GM21717 (cell line): ENCODE data around the gene OBSCN.

Experiments
- ATAC-seq: cut with Tn5 transposase; IDR thresholded peaks from one replicate; pipeline ENCODE4 v1.9.1; 2021; ENCODE audit warnings: mild to moderate bottlenecking, moderate library complexity; ENCODE audit not compliant: unreplicated experiment

The OBSCN gene

DNA sequence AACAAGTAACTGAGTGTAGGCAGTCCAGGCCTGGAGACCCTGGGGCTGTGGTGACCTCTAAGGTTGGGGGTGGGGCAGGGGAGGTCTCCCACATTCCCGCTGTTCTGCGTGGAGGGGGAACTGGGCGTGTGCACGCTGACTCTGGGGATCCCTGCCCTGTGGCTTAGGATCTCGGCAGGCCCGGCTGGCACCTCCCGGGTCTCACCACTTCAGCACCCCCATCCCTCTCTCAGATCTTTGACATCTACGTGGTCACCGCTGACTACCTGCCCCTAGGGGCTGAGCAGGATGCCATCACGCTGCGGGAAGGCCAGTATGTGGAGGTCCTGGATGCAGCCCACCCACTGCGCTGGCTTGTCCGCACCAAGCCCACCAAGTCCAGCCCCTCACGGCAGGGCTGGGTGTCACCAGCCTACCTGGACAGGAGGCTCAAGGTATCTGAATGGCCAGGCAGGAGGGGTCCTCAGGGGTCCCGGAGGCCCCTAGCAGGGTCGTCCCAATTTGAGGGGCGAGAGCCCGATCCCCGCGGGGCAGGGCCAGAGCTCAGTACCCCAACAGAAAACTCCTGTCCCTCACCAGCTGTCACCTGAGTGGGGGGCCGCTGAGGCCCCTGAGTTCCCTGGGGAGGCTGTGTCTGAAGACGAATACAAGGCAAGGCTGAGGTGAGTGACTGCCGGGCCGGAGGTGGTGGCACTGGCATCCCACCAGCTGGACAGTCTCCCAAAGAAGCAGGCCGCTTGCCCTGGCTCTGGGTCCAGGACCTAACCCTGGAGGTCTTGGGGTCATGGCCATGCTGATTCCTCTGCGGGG lies 130.1 kb downstream of the OBSCN start:
- ATAC-seq = no peak

DNA sequence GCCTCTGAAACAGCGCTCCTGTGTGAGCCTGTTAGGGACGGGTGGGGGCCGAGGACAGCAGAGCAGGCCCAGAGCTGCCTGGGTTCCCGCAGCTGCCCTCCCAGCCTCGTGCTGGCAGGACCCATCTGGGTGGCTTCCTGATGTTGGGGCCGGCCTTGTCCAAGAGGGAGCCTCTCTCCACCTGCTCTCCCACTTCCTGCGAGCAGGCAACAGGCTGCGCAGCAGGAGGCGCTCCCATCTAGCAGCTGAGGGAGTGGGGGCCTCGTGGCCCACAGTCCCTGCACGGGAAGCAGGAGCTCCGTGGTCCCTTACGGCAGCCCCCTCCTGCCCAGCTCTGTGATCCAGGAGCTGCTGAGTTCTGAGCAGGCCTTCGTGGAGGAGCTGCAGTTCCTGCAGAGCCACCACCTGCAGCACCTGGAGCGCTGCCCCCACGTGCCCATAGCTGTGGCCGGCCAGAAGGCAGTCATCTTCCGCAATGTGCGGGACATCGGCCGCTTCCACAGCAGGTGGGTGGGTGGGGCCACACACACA lies 130.7 kb downstream of the OBSCN start:
- ATAC-seq = no peak

DNA sequence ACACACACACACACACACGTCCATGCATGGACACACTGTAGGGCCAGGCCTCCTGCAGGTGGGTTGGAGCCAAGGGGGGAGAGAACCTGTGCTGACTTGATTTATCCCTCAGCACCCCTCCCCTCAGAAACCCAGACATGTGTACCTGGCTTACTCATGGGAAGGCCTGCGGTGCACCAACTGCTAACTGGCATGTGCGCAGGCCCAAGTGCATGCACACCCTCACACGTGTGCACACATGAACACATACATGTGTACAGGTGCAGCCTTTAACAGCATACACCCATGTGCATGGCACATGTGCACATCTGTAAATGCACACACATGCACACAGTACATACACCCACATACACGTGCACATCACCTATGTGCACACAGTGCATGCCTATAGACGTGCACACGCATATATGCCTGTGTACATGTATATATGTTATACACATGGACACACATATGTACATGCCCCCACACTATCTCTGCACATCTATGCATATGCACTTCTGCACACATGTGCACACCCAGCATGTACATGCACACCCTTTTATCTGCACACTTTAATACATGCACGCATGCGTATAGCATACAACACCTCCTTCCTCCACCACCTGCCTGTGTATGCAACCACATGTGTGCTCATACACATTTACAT lies 131.3 kb downstream of the OBSCN start:
- ATAC-seq = no peak

DNA sequence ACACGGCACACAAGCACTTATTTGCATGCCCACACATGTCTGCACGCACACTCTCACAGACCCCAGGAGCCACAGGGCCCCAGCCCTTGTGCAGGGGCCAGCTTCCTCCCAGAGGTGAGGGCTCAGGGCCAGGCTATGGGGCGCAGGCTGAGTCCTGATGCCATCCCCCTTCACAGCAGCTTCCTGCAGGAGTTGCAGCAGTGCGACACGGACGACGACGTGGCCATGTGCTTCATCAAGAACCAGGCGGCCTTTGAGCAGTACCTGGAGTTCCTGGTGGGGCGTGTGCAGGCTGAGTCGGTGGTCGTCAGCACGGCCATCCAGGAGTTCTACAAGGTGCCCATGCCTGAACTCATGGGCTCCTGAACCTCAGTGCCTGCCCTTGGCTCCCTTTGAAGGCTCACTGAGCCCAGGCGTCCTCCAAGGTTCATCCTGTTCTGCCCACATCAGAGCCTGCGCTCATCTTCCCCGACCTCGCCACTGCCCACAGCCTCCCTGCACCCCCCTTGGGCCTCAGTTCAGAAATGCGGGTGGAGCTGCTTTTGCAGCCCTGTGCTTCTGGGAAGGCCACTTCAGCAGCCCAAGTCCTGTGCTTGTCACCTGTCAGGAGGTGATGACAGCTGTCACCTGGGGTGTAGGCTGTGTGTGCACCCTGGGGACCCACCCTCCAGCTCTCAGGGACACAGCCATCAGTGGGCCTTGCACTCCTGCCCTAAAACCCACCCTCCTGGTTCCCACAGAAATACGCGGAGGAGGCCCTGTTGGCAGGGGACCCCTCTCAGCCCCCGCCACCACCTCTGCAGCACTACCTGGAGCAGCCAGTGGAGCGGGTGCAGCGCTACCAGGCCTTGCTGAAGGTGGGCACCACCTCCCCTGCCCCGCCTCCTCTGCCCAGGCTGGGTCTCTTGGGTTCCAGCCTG lies 132.2 kb downstream of the OBSCN start:
- ATAC-seq = no peak

DNA sequence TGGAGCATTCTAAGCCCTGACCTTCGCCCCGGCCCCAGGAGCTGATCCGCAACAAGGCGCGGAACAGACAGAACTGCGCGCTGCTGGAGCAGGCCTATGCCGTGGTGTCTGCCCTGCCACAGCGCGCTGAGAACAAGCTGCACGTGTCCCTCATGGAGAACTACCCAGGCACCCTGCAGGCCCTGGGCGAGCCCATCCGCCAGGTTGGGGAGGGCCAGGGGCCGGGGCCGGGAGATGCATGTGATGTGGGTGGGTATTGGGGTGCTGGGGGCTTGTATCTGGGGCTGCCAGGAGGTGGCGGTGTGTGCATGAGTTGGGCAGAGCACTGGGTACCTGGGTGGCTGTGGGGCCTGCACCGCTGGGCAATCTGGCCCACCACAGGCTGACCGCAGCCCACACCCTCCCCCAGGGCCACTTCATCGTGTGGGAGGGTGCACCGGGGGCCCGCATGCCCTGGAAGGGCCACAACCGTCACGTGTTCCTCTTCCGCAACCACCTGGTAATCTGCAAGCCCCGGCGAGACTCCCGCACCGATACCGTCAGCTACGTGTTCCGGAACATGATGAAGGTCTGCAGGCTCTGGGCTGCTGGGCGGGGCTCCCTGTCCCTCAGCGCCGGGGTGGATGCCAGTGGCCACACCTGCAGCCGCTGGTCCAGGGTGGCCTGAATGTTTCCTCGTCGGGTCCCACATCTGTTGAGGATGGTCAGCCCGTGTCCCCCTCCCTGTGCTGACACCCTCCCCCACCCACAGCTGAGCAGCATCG lies 133.0 kb downstream of the OBSCN start:
- ATAC-seq = no peak

DNA sequence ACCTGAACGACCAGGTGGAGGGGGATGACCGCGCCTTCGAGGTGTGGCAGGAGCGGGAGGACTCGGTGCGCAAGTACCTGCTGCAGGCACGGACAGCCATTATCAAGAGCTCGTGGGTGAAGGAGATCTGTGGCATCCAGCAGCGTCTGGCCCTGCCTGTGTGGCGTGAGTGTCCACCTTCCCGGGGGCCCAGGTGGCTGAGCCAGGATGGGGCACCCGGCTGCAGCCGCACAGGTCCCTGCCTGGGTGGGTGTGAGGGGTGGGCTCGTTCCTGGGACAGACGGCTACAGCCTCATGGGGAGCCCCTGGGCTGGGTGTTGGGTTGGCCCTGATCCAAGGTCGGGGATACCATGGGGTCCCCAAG lies 133.6 kb downstream of the OBSCN start:
- ATAC-seq = no peak

DNA sequence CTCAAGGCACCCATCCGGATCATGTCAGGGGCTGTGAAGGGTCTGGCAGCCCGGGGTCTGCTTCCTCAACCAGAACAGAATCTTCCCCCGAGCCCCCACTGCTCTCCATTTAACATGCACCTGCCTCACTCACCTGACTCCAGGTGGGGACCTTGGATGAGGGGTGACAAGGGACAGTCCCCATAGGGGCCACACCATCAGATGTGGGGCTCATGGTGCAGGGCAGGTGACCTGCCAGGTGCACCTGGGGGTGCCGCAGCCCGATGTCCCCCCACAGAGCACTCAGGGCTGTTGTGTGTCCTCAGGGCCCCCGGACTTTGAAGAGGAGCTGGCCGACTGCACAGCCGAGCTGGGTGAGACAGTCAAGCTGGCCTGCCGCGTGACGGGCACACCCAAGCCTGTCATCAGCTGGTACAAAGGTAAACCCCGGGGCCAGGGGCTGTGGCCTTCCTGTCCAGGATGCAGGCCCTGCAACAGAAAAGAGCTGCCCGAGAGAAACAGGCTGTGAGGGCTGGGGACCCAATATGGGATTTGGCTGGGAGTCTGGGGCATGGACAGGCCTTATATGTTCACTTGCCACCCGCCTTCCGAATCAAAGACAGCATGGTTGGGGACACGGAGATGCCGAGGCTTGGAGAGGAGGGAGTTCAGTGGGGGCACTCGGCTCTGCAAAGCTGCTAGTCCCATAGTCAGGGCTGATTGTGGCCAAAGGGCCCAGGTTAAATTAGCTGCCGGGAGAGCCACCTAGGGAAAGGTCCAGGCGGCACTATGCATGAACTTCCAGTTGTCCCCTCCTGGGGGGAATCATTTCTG lies 134.2 kb downstream of the OBSCN start:
- no peak for ATAC-seq

DNA sequence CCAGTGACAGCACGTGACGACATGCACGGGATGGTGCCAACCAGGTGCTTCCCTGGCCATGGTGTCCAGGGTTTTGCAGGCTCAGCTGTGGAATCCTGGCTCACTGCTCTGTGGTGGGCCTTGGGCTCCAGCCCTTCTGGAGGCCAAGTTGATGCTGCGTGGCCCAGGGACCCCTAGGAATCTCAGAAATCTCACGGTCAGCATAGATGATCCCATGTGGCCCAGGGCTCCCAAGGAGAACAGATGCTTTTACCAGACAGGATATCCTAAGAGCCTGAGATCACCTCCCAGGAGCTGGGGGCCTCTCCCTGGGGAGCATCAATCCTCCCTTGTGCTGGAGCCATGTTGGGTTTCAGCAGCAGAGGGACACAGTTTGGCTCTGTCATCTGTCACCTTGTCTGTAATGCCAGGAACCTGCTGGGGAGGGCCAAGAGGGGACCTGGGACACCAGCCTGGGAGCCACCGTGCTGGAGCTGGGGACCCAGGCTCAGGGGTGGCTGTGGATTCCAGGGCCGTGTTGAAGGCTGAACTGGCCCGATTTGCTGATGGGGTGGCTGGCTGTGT lies 134.9 kb downstream of the OBSCN start:
- no peak for ATAC-seq

DNA sequence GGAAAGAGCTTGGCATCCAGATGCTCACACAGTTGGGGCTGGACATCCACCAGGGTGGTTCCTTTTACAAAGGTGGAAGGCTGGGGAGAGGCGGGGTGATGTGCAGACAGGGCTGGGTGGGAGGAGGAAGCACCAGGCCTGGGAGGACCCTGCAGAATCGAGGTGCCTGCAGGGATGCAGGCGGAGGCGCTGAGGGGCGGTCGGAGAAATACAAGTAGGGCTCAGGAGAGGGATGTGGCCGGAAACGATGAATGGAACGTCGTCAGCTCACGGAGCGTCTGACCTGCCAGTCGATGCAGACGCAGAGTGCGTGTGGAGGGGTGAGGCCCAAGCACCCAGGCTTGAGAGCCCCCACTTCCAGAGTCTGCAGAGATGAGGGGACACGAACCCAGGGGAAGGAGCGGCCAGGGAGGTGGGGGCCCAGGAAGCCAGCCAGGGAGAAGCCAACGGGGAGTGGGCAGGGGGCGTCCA lies 135.4 kb downstream of the OBSCN start:
- no peak for ATAC-seq

DNA sequence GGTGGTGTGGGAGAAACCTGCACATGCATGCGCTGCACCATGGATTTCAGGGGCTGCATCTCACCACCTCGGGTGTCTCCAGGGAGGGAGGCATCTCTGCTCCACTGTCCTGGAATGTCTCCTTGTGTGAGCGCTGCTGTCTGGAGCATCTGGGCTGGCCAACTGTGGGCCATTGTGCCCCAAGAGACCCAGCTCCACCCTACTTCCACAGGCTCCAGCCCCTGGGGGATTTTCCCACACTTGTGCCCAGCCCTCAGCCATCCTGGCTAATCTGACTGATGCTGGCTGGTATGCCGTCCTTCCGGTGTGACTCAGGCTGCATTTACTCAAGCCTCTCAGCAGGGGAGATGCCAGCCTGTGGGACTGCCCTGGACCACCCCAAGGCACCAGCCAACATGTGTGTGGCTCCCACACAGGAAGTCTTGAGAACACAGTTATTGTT lies 136.8 kb downstream of the OBSCN start:
- ATAC-seq = no peak

DNA sequence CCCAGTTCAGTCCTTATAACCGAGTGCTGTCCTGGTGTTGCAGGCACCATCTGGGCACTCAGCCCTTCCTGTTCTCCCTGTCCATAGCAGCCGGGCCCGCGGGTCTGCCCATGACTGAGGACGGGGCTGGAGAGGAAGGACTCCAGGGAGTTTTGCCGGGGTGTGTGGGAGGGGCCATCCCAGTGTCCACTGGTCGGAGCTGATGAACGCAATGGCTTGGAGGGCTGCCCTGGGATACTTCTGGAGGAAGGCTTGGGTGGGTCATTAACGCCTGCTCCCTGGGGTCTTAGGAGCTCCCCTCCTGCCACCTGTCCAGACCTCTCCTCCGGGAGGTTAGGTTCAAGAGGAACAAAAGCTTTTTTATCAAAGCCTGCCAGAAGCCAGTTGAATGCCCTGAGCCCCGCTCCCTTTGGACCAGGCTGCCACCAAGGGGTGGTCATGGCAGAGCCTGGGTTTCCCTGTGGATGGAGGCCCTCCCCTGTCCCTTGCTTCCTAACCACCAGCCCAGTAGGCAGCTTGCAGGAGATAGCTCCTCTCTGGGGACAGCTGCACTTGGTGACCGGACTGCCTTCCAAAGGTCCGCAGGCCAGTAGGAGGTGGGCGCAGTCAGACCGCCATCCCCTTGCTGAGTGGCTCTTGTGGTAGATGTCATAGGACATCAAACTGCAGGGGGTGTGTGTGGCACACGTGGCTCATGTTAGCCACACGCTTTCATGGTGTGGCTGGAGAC lies 137.5 kb downstream of the OBSCN start:
- ATAC-seq = no peak

DNA sequence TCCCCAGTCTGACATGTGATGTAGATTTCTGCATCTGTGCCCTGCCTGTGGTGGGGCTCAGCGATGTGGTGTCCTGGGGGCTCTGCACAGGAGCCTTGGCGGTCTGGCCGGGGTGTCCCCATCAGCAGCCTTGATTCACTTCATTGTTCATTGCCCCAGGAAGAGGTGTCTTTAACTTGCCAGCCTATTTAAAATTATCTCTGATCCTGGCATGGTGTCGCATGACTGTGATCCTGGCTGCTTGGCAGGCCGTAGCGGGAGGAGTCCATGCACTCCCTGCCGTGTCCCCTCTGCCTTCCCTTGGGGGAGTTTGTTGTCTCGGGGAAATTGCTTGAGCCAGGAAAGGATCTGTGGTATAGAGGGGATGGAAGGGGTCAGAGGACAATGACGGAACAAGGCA lies 138.9 kb downstream of the OBSCN start:
- no peak for ATAC-seq

DNA sequence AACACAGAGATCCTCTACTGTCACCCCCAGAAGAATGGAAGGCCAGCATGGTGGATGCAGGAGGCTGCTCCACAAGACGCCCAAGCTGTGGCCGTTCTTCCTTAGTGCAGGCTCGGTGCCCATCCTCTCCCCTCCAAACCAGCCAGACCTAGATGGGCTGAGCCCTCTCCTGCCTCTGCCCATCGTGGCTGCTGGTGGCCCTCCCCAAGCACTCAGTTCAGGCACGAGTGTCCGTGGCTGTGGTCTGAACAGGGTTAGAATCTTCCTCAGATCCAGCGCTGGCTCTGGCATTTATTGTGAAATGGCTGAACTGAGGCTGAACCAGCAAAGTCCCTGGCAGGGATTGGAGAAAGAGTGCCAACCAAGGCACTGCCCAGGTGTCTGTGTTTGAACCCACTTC lies 139.3 kb downstream of the OBSCN start:
- no peak for ATAC-seq

DNA sequence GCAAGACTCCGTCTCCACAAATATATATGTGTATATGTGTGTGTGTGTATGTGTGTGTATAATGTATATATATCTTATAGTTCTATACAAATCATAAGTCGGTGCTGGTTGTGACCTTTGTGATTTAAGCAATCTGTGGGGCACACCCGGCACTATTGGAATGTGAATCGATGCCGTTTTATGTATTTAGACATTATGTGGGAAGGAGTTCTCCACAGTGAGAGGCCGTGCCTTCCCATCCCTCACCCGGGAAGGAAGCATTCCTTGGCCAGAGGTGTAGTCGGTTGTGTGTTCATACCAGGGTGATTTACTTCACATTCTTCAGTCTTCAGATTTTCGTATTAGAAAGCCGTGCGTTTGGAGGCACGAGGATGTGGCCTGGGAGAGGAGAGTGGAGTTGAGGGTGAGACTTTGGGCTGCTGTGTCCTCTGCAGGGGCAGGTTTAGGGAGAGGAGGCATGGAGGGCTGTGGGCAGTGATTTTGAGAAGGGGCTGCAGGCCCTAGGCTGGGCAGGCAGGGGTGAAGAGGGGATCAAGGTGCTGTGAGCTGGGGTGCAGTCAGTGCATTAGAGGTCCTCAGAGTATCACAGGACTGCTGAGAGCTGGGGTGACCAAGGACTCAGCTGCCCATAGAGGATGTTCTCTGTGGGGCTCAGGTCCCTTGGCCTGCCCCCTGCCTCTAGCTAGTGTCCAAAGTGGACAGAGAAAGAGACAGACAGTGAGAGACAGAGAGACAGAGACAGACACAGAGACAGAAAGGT lies 141.0 kb downstream of the OBSCN start:
- ATAC-seq = no peak

DNA sequence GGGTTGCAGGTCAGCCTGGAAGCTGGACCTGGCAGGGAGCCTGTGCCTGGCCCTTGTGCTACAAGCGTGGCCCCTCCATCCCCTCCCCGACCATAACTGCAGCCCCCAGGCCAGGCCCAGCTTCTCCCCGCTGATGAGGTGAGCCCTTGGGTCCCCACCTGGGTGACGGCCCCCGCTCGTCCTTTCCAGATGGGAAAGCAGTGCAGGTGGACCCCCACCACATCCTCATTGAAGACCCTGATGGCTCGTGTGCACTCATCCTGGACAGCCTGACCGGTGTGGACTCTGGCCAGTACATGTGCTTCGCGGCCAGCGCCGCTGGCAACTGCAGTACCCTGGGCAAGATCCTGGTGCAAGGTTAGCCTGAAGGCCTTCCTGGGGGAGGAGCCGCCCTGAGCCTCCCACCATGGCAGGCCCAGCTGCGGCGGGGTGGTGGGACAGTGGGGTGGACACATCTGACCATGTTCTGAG lies 141.9 kb downstream of the OBSCN start:
- ATAC-seq = no peak

DNA sequence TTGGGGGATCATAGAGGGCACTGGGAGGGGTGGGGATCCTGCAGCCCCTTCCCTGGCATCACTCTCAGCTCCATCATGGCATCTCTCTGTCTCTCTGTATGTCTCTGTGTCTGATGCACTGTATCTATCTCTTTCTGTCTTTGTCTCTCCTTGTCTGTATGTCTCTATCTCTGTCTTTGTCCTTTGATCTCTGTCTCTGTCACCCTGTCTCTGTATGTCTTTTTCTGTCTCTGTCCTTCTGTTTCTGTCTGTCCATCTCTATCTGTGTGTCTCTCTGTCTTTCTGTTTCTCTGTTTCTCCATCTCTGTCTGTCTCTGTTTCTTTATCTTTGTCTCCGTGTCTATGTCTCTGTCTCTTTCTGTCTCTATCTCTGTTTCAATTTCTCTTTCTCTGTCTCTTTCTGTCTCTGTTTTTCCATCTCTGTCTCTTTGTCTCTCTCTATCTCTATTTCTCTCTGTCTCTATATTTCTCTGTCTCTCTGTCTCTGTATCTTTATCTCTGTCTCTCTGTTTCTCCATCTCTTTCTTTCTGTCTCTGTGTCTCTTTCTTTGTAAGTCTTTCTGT lies 142.4 kb downstream of the OBSCN start:
- ATAC-seq = no peak
